SK-N-SH (cell line): ENCODE measurements around the gene ABR. TPM values are rescaled to one million over a fixed set of nuclear protein-coding genes. Genes with fewer than 3 reads are reported as not detected.

Source experiments
- CTCF ChIA-PET: fragments of 300-600, 350-600 bp; formaldehyde crosslinking; extraction: SDS; loops from one replicate; lab custom pipeline; 2021; lab: Yijun Ruan, JAX
- POLR2A ChIA-PET: fragments of 350-600 bp; sonication (Branson Sonifier 250); formaldehyde crosslinking; extraction: SDS; loops from one replicate; lab custom pipeline; 2020; ENCODE audit warnings: antibody characterized with exemption, inconsistent platforms; lab: Yijun Ruan, JAX
- DNase-seq: peaks from one replicate; pipeline ENCODE4 v3.0.0; 2012
- H2AFZ ChIP-seq: fragments of 200-600 bp; sonication (generic); 2 replicates; pipeline ENCODE4 v1.8.1; 2016; ENCODE audit warnings: antibody characterized with exemption, mild to moderate bottlenecking, low read depth
- H3F3A ChIP-seq: fragments of 200-600 bp; sonication (generic); replicated peaks from 2 replicates; pipeline ENCODE3; 2016; ENCODE audit warnings: antibody characterized with exemption, mild to moderate bottlenecking; ENCODE audit not compliant: insufficient read depth
- H3K27ac ChIP-seq, 2 experiments: fragments of 200-500 bp in 1 of 2; fragments of 200-600 bp in 1 of 2; sonication (Bioruptor generic) in 1 of 2; sonication (generic), shearing (Covaris generic) in 1 of 2; 2 replicates each; pipeline versions ENCODE4 v1.5.1 to v1.6.1; 2014 to 2016; ENCODE audit warnings: low read depth in 2 of 2, inconsistent platforms in 1 of 2, low read length in 1 of 2, mild to moderate bottlenecking in 1 of 2, mixed read lengths in 1 of 2
- H3K27me3 ChIP-seq: fragments of 200-600 bp; sonication (generic), shearing (Covaris generic); 2 replicates; pipeline ENCODE4 v1.6.1; 2016; ENCODE audit warnings: mixed run types; ENCODE audit not compliant: insufficient read depth
- H3K36me3 ChIP-seq, 2 experiments: fragments of 200-500 bp in 1 of 2; fragments of 200-600 bp in 1 of 2; sonication (Bioruptor generic) in 1 of 2; sonication (generic) in 1 of 2; replicated peaks in 1 of 2; 2 replicates each; pipeline versions ENCODE3 to v1.5.1; 2014 to 2016; ENCODE audit warnings: low read length in 1 of 2, mild to moderate bottlenecking in 1 of 2; ENCODE audit not compliant: insufficient read depth in 2 of 2, control insufficient read depth in 1 of 2
- H3K4me1 ChIP-seq, 2 experiments: fragments of 200-500 bp in 1 of 2; fragments of 200-600 bp in 1 of 2; sonication (Bioruptor generic) in 1 of 2; sonication (generic), shearing (Covaris generic) in 1 of 2; 2 replicates each; pipeline versions ENCODE4 v1.5.1 to v1.6.1; 2014 to 2016; ENCODE audit warnings: low read depth in 1 of 2, low read length in 1 of 2, mixed run types in 1 of 2; ENCODE audit not compliant: insufficient read depth in 2 of 2, control insufficient read depth in 1 of 2
- H3K4me2 ChIP-seq: fragments of 200-600 bp; sonication (generic), shearing (Covaris generic); 2 replicates; pipeline ENCODE4 v1.6.1; 2017; ENCODE audit warnings: mixed run types
- H3K4me3 ChIP-seq, 2 experiments: fragments of 200-500 bp in 1 of 2; fragments of 200-600 bp in 1 of 2; sonication (Bioruptor generic) in 1 of 2; sonication (generic), shearing (Covaris generic) in 1 of 2; 2 replicates each; pipeline versions ENCODE4 v1.5.1 to v1.8.1; 2014 to 2016; ENCODE audit warnings: low read depth in 2 of 2, inconsistent platforms in 1 of 2, low read length in 1 of 2, mild to moderate bottlenecking in 1 of 2, mixed read lengths in 1 of 2, moderate library complexity in 1 of 2
- H3K79me2 ChIP-seq: fragments of 200-600 bp; sonication (generic); 2 replicates; pipeline ENCODE4 v1.8.1; 2017; ENCODE audit warnings: mild to moderate bottlenecking; ENCODE audit not compliant: insufficient read depth
- H3K9ac ChIP-seq: fragments of 200-600 bp; sonication (generic); 2 replicates; pipeline ENCODE4 v1.6.1; 2017; ENCODE audit warnings: mixed run types
- H3K9me2 ChIP-seq: fragments of 200-600 bp; sonication (generic); 2 replicates; pipeline ENCODE4 v1.6.1; 2017; ENCODE audit warnings: mixed run types
- H3K9me3 ChIP-seq: fragments of 200-600 bp; sonication (generic); 2 replicates; pipeline ENCODE4 v1.6.1; 2017; ENCODE audit warnings: mixed run types, mild to moderate bottlenecking, moderate library complexity
- H4K20me1 ChIP-seq: fragments of 200-600 bp; sonication (generic); 2 replicates; pipeline ENCODE4 v1.6.1; 2017; ENCODE audit warnings: mild to moderate bottlenecking, mixed run types; ENCODE audit not compliant: insufficient read depth
- CHD2 ChIP-seq: fragments of 150-350 bp; IDR thresholded peaks from 2 replicates; pipeline ENCODE4 v1.6.1; 2018; ENCODE audit warnings: low read length; ENCODE audit not compliant: partially characterized antibody
- EP300 ChIP-seq, 2 experiments: IDR thresholded peaks; 2 replicates each; pipeline versions ENCODE4 v1.4.0 to v1.6.1; 2012; ENCODE audit warnings: borderline replicate concordance in 1 of 2, low read depth in 1 of 2, low read length in 1 of 2
- EZH2phosphoT487 ChIP-seq: fragments of 200-600 bp; sonication (generic); IDR thresholded peaks from 2 replicates; pipeline ENCODE4 v1.6.1; 2017; ENCODE audit warnings: low read depth, mixed run types, mild to moderate bottlenecking, antibody characterized with exemption, moderate library complexity, borderline replicate concordance
- NRF1 ChIP-seq: IDR thresholded peaks from 2 replicates; pipeline ENCODE4 v1.6.1; 2012; ENCODE audit warnings: low read depth, mild to moderate bottlenecking, low read length
- PBX3 ChIP-seq: IDR thresholded peaks from 2 replicates; pipeline ENCODE4; 2012
- RCOR1 ChIP-seq: fragments of 150-350 bp; IDR thresholded peaks from 2 replicates; pipeline ENCODE4 v1.6.1; 2017; ENCODE audit warnings: antibody characterized with exemption, low read length
- RFX5 ChIP-seq: IDR thresholded peaks from 2 replicates; pipeline ENCODE4 v1.6.1; 2012; ENCODE audit warnings: mild to moderate bottlenecking, improper control_type of control experiment, low read length
- WGBS: methylation state at CpG from one replicate; pipeline ENCODE4 v1.1.6; 2017; ENCODE audit warnings: low lambda C conversion rate; 5-methylcytosine and 5-hydroxymethylcytosine counted together
- polyA plus RNA-seq, 3 experiments: library from polyadenylated mRNA; depleted of rRNA; stranded (reverse); fragments of >200 nt; gene quantifications; 2 replicates each; pipeline ENCODE4 v1.2.3, GENCODE V29; 2012

ABR gene
- polyA plus RNA-seq, 1 of the 3 experiments (the other 2 are of a cell fraction): 117 TPM

DNA sequence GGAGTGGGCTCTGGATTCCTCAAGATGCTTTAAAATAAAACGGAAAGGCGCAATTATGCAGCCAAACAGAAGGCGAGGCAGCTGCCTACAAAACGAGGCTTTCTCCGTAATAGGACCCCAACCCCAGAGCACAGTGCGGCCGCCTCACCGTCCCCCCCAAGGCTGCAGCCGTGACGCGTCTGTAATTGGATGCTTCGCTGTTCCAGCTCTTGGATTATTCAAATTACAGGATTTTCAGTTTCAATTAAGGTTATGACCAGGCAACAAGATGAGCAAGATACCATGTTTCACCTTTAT, 37.3 kb upstream of the ABR start:
- no peak overlapping the region for H2AFZ ChIP-seq
- H3K36me3 ChIP-seq: no peaks in the 10 kb centered on the region
- H3K4me1 ChIP-seq: no peaks in the 10 kb centered on the region
- no peak overlapping the region for H3K4me2 ChIP-seq
- no peak overlapping the region for H3K9ac ChIP-seq
- H3K4me3 ChIP-seq: no peak overlapping the region
- no peaks in the 10 kb centered on the region for H3K9me2 ChIP-seq
- H3K9me3 ChIP-seq: no peaks in the 10 kb centered on the region
- WGBS: 74% methylated on average over 12 of the region's 12 CpGs
- POLR2A ChIA-PET: no interaction called here
- H4K20me1 ChIP-seq: no peaks in the 10 kb centered on the region
- CTCF ChIA-PET: interaction anchor here (0.7 to 2.3 kb wide), 2 partner anchors 30 to 137 kb away, joined by 3 to 9 read pairs; no protein-coding TSS in a partner anchor
- no peak overlapping the region for H3K27ac ChIP-seq
- TF ChIP-seq RCOR1: no peak
- no peak for TF ChIP-seq NRF1
- no peak for TF ChIP-seq EP300 (IDR thresholded peaks at IDR 0.05; ENCODE audit: borderline replicate concordance in 1 of 2, low read depth in 1 of 2, low read length in 1 of 2)
- no peak for TF ChIP-seq RFX5
- TF ChIP-seq, all 33 proteins: peak for 0
- DNase-seq: no peak
- H3K79me2 ChIP-seq: no peaks in the 10 kb centered on the region
- H3K27me3 ChIP-seq: peaks cover 26% of the 10 kb centered on the region; the same call in 1 of the 2 replicates
- H3F3A ChIP-seq: no peaks in the 10 kb centered on the region

GRCh38 chr17:1216217-1217088, 36.7 kb upstream of the ABR start:
- peaks cover 20% of the 10 kb centered on the region; the same call in 1 of the 2 replicates for H3K27me3 ChIP-seq
- H3K9ac ChIP-seq: no peak overlapping the region
- CTCF ChIA-PET: interaction anchor here (0.7 to 2.3 kb wide), 3 partner anchors 29 to 138 kb away, joined by 3 to 9 read pairs (median 3); no protein-coding TSS in a partner anchor
- H4K20me1 ChIP-seq: no peaks in the 10 kb centered on the region
- no peaks in the 10 kb centered on the region for H3F3A ChIP-seq
- POLR2A ChIA-PET: no interaction called here
- no peaks in the 10 kb centered on the region for H3K36me3 ChIP-seq
- no peaks in the 10 kb centered on the region for H3K4me1 ChIP-seq
- H2AFZ ChIP-seq: no peak overlapping the region
- WGBS: 63% methylated on average over 17 of the region's 19 CpGs
- H3K27ac ChIP-seq: no peak overlapping the region
- H3K9me3 ChIP-seq: no peaks in the 10 kb centered on the region
- H3K4me2 ChIP-seq: no peak overlapping the region
- no peaks in the 10 kb centered on the region for H3K9me2 ChIP-seq
- no peak for DNase-seq
- TF ChIP-seq PBX3 (no peak), EZH2phosphoT487 (no peak)
- H3K79me2 ChIP-seq: no peaks in the 10 kb centered on the region
- no peak overlapping the region for H3K4me3 ChIP-seq

DNA sequence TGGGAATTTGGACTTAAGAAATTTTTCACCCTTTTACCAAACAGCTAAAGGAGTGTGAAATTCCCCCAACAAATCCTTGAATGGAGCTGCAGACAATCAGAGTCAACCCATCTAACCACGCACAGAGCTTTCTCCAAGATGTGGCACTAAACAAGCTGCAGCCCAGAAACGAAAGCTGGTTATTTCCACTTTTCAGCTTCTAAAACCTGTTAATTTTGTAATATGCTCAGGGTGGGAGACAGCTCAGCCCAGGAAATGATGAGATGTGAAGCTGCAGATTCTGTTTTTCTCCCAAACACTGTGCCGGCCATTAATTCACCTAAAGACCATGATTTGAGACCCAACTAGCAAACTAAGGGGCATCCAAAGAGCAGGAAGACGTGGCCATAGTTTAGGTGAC, 33.2 kb upstream of the ABR start:
- no peak overlapping the region for H3K4me2 ChIP-seq
- DNase-seq: no peak
- ChIA-PET POLR2A (no interaction called here), CTCF (interaction anchor here (0.9 to 1.4 kb wide), 2 partner anchors 26 to 47 kb away, joined by 3 to 4 read pairs; no protein-coding TSS in a partner anchor)
- no peaks in the 10 kb centered on the region for H4K20me1 ChIP-seq
- H3K79me2 ChIP-seq: no peaks in the 10 kb centered on the region
- H3K9ac ChIP-seq: no peak overlapping the region
- no peak overlapping the region for H3K4me3 ChIP-seq
- H3K27me3 ChIP-seq: peaks cover 14% of the 10 kb centered on the region
- no peaks in the 10 kb centered on the region for H3K4me1 ChIP-seq
- no peaks in the 10 kb centered on the region for H3F3A ChIP-seq
- 46% methylated on average over 4 of the region's 4 CpGs for WGBS
- H3K9me2 ChIP-seq: no peaks in the 10 kb centered on the region
- no peaks in the 10 kb centered on the region for H3K9me3 ChIP-seq
- H3K27ac ChIP-seq: no peak overlapping the region
- H2AFZ ChIP-seq: no peak overlapping the region
- no peaks in the 10 kb centered on the region for H3K36me3 ChIP-seq
- TF ChIP-seq CHD2: no peak
